ENCODE data around the gene PRKCA. TPM values are rescaled to one million over a fixed set of nuclear protein-coding genes. Genes with fewer than 3 reads are reported as not detected.

PRKCA gene
- total RNA-seq, 1 donor from 2014 or later: 2.2 TPM

DNA sequence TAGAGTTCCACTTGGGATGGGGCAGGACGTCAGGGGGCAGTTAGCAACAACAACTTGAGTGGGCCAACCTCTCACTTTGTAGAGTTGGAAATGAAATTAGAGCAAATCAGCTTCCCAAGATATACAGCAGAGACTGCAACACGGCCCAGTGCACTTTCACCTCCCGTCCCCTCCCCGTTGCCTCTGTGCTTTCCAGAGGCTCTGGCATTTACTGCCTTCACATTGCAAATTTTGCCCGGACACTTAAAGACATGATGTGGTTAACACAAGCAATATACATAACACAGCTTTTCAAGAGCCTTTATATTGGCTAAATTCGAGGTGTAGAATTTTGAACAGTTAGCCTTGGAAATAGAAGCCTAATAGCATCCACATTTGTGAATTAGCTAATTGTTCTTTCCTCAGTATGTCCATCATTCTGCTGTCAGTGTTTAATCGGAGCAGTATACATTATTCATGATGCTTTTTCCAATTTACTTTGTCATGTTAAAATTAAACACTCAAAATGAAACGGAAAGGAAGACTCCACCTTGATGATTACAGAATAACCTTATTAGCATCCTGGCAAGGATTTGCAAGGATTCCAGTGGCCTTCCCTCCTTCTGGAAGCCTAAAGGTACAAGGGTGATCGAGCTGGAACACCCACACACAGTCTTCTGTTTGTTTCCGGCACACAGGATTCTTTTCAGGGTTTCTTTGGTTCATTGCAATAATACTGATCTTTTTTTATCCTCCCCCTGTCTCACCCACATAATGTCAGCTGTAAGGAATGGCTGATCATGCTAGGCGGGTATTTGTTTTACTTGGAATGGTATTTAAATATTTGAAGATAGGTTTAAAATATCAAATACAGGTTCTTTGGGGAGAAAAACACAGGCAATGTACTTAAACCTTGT is 341.6 kb downstream of the PRKCA start:
- ATAC-seq (ENCODE audit: low read depth): no peak
- intact Hi-C loops (cut with micrococcal nuclease): no loop called here
- TF ChIP-seq, protein P1, sequence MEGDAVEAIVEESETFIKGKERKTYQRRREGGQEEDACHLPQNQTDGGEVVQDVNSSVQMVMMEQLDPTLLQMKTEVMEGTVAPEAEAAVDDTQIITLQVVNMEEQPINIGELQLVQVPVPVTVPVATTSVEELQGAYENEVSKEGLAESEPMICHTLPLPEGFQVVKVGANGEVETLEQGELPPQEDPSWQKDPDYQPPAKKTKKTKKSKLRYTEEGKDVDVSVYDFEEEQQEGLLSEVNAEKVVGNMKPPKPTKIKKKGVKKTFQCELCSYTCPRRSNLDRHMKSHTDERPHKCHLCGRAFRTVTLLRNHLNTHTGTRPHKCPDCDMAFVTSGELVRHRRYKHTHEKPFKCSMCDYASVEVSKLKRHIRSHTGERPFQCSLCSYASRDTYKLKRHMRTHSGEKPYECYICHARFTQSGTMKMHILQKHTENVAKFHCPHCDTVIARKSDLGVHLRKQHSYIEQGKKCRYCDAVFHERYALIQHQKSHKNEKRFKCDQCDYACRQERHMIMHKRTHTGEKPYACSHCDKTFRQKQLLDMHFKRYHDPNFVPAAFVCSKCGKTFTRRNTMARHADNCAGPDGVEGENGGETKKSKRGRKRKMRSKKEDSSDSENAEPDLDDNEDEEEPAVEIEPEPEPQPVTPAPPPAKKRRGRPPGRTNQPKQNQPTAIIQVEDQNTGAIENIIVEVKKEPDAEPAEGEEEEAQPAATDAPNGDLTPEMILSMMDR (IDR thresholded peaks at IDR 0.05): no peak
- Mint-ChIP-seq H3K27me3 (no peaks in the 10 kb centered on the region), H3K9me3 (no peaks in the 10 kb centered on the region), H3K4me3 (no peak overlapping the region), H3K27ac (no peak overlapping the region), H3K4me1 (no peaks in the 10 kb centered on the region), H3K36me3 (ENCODE audit: low read depth) (no peaks in the 10 kb centered on the region)
- ChIA-PET POLR2A (no interaction called here), CTCF (no interaction called here)
- DNase-seq: no peak

DNA sequence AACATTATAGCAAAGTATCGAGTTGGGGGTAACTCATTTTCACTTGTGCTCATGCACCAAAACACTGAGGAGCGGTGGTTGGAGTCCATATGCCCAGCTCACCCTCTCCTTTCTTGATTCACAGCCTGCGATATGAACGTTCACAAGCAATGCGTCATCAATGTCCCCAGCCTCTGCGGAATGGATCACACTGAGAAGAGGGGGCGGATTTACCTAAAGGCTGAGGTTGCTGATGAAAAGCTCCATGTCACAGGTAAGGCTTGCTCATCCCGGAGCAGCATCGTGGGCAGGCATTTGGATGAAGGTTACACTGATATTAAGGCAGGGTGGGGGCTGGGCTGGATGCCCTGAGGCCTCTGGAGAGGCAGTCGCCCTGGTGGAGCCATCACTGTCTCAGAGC is 342.8 kb downstream of the PRKCA start:
- POLR2A ChIA-PET: no interaction called here
- no peaks in the 10 kb centered on the region for H3K9me3 Mint-ChIP-seq
- no peak overlapping the region for H3K4me3 Mint-ChIP-seq

GRCh38 chr17:66647391-66647983 is 345.1 kb downstream of the PRKCA start:
- no peak for DNase-seq
- ChIA-PET POLR2A (no interaction called here), CTCF (no interaction called here)
- ATAC-seq (ENCODE audit: low read depth): no peak
- Mint-ChIP-seq H3K27ac (no peak overlapping the region), H3K36me3 (ENCODE audit: low read depth) (no peaks in the 10 kb centered on the region), H3K9me3 (no peaks in the 10 kb centered on the region), H3K27me3 (no peaks in the 10 kb centered on the region), H3K4me3 (no peak overlapping the region), H3K4me1 (no peaks in the 10 kb centered on the region)
- intact Hi-C loops (cut with micrococcal nuclease): no loop called here
- TF ChIP-seq, protein P1 (IDR thresholded peaks at IDR 0.05): no peak

More for the DNA sequence above, 342.8 kb downstream of the PRKCA start:
- intact Hi-C loops (cut with micrococcal nuclease): no loop called here
- no peak for DNase-seq
- TF ChIP-seq, protein P1 (IDR thresholded peaks at IDR 0.05): no peak
- no peak overlapping the region for H3K27ac Mint-ChIP-seq
- ATAC-seq (ENCODE audit: low read depth): no peak
- no peaks in the 10 kb centered on the region for H3K4me1 Mint-ChIP-seq
- CTCF ChIA-PET: no interaction called here
- no peaks in the 10 kb centered on the region for H3K27me3 Mint-ChIP-seq
- H3K36me3 Mint-ChIP-seq (ENCODE audit: low read depth): no peaks in the 10 kb centered on the region

- ChIA-PET POLR2A (no interaction called here), CTCF (no interaction called here)
- H3K36me3 Mint-ChIP-seq (ENCODE audit: low read depth): no peaks in the 10 kb centered on the region
- intact Hi-C loops (cut with micrococcal nuclease): no loop called here
- ATAC-seq (ENCODE audit: low read depth): no peak
- no peaks in the 10 kb centered on the region for H3K27me3 Mint-ChIP-seq
- DNase-seq: no peak
- H3K4me1 Mint-ChIP-seq: no peaks in the 10 kb centered on the region
- no peak overlapping the region for H3K4me3 Mint-ChIP-seq
- no peaks in the 10 kb centered on the region for H3K9me3 Mint-ChIP-seq
- TF ChIP-seq, protein P1 (IDR thresholded peaks at IDR 0.05): no peak
- H3K27ac Mint-ChIP-seq: no peak overlapping the region
These were observed 347.6 kb downstream of the PRKCA start for GRCh38 chr17:66649818-66650543.

DNA sequence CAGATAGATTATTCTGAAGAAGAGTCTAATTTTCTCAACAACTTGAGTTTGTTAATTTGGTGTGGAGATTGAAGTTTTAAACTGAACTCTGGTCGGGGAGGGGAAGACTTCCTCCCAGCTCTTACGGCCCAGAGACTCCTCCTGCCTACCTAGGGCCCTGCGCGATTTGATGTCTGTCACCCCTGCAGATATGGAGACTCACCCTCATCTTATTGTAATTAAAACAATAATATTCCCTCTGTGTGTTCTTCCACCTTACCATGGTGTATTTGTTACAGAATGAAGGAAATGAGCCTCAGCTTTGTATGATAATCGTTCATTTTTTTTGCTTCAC is 348.1 kb downstream of the PRKCA start:
- ATAC-seq (ENCODE audit: low read depth): no peak
- CTCF ChIA-PET: no interaction called here
- Mint-ChIP-seq H3K36me3 (ENCODE audit: low read depth) (no peaks in the 10 kb centered on the region), H3K4me1 (no peaks in the 10 kb centered on the region), H3K9me3 (no peaks in the 10 kb centered on the region), H3K4me3 (no peak overlapping the region), H3K27me3 (no peaks in the 10 kb centered on the region), H3K27ac (no peak overlapping the region)
- intact Hi-C loops (cut with micrococcal nuclease): no loop called here
- POLR2A ChIA-PET: no interaction called here
- DNase-seq: no peak
- TF ChIP-seq, protein P1 (IDR thresholded peaks at IDR 0.05): no peak
